ENCODE measurements around the gene TSC1. TPM values are rescaled to one million over a fixed set of nuclear protein-coding genes. Genes with fewer than 3 reads are reported as not detected.

TSC1 gene
- total RNA-seq, 1 donor from 2014 or later, result 44.3 TPM

DNA sequence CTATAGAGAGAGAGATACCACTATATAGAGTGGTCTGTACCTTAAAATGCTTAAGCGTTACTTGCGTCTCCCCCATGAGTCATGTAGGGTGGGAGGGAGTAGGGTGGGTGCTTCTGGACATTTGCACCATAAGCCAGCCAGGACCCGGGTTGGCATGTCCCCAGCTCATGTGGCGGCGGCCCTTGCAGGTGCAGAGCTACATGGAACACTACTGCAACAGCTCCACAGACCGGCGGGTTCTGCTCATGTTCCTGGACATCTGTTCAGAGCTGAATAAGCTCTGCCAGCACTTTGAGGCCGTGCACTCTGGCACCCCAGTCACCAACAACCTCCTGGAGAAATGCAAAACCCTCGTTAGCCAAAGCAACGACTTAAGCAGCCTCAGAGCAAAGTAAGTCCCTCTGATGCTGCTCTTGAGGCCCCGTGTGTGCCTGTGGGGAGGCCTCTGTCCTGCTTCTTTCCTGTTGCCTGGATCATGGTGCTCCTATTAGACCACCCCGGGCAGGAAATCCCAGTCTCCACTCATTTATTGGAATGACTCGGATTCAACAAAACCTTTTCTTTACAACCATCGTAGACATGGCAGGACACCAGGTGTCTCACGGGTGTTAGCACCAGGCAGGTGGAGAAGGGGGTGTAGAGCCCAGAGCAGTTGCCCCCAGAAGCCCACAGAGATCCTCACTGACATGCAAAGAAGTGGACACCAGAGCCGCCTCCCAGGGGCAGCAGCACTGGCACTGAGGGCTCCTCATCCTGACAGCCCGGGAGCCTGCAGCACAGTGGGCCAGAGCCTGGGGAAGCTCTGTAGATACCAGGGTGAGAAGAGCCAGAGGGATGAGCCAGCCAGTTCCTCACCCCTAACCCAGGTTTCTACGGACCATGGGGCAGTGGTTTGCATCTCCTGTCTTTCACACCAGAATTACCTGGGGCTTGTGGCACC lies 57.0 kb downstream of the TSC1 start:
- DNase-seq, result no peak

DNA sequence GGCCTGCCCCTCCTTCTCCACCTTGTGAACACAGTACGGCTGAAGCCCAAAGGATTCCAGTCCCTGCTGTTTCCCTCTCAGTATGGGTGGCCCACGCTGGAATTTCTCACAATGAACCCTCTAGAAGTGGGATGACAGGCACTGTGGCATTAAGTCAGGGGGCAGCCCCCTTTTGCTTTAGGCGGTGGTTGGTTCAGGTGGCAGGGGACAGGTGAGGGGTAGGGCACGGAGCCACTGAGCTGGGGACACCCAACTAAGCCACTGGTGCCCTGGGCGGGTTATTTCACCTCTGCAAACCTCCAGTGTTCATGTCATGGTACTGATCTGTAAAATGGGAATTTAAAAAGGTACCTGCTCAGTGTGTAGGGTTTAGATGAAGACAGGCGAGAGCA lies 58.1 kb downstream of the TSC1 start:
- no peak for DNase-seq

DNA sequence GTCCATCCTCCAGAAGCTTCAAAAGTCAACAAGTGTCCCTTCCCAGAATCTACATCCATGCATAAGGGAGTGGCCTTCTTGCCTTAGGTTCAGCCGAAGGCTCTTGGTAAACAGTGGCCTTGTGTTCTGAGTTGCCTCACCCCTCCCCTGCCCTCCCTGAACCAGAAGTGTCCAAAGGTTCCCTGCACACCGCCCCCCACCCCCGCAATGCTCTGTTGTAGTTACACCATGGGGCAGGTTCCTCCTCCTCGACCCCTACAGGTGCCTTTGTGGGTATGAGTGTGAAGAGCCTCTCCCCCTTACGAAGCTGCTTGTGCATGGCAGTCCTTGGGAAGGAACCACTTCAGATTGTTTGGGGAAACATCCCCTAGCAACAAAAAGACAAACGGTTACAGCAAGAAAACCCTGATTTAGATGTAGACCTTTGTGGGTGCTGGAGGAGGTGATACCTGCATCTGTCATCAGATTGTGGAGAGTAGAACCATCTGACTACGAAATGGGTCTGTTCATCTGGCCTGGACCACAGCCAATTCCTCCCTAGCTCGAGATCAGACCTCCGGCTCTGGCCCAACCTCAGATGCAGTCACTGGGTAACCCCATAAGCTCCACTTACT lies 58.6 kb downstream of the TSC1 start:
- DNase-seq, result no peak

DNA sequence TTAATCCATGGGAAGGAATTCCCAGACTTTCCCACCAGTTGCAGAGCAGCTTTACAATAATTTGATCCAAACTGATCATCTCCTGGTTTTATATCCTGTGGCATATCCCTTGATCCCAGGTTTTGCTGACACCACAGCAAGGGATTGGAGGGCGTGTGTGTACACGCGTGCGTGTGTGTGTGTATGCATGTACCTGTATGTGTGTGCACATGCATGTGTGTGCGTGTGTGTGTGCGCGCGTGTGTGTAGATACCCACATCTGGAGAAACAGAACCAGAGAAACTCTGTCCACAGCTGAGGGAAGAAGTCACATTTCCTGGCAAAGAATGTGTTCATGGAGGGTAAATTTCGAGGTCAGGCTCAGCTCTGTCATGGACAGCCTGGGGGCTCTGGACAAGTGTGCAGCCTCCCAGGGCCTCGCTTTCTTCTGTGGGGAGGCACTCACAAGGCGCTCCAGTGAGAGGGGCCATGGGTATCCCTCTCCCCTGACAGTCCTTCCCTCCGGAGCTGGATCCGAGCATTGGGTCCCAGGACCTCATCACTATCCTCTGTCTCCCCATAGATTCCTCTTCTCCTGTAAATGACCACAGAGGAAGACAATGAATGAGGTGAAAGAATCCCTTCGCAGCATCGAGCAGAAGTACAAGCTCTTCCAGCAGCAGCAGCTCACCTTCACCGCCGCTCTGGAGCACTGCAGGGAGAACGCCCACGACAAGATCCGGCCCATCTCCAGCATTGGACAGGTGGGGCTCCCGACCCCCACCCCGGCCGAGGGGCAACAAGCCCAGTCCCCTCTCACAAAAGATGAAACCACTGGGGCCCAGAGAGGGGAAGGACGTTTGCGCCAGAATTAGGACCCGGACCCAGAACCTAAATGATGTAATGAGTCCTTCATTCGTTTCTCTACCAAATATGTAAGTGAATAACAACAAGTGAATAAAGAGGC lies 60.8 kb downstream of the TSC1 start:
- no peak for DNase-seq

DNA sequence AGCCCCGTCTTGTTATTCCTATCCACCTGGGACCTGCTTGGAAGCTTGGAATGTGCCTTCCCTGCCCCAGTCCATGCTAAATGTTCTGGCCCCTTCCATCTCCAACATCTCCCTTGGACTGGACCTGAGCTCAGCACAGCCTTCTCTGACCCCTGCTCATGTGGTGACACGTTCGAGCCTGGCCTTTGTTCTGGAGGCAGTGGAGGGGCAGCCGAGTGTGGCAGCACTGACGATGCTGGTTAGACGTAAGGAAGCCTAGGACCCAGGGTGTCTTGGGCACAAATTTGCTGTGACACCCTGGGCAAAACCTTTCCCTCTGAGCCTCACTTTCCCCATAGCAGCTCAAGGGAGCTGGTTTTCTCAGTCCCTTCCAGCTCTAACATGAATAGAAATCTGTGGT lies 61.8 kb downstream of the TSC1 start:
- DNase-seq, result no peak

DNA sequence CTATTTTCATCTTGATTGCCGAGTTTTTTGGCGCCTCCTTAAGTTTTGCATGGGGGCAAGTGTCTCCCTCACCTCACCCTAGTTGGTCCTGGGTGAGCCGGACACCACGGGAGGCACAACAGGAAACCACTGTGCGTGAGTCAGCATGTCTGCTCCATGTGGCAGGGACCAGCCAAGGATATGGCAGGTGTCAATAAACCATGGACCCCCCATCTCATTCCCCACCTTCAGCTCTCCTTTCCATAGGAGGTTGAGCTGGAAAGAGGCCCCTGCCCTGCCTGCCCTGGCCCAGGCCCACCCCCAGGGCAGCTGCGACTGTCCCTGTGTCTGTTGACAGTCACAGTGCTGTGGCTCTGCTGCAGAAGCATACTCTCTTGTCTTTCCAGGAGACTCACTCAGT lies 62.6 kb downstream of the TSC1 start:
- no peak for DNase-seq

DNA sequence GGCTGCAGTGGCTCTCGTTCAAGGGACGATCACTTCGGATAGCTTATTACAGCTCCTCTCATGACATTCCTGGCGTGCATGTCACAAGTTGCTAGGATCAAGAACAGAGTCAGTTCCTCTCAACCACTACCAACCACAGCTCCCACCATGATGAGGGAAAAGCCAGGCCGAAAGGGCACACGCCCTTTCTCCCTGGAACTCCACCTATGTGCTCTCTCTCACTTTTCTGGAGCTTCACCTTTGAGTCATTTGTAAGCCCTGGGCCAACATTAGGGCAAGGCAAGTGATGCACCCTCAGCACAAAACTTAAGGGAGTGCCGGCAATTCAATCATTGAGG lies 64.1 kb downstream of the TSC1 start:
- DNase-seq, result no peak

DNA sequence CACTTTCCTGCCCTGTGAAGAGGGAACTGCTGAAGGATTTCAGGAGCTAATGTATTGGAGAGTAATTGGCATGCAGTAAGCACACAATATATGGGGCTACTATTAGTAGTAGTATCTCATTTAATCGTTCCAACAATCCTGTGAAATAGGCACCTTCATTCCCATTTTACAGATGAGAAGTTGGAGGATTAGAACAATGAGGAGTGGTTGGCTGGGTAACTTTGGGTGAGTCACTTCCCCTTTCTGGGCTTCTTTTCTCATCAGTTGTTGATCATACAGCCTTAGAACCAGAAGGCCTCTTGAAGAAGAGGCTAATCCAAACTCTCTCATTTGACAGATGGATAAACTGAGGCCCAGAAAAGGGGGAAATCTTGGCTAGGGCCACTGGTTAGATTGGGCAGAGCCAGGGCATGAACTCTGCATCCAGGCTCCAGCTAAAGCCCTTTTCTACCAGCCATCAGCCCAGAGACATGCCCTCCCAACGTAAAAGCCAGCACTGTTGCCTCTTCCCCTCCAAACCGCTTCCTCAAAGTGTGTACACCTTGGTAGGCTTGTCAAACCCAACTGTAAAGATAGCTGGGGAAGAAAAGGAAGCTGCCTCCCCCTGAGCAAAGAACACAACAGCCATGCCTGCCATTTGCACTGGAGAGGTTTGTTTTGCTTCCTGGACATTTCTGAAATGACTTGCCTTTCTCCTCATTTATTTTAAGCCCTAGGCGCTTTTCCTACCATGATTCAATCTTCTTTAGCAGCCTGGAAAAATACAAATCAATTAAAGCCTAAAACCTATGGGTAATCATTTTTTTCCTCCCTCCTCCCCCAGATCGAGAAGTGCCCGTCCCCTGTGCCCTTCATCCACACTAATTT lies 64.7 kb downstream of the TSC1 start:
- DNase-seq, result no peak

DNA sequence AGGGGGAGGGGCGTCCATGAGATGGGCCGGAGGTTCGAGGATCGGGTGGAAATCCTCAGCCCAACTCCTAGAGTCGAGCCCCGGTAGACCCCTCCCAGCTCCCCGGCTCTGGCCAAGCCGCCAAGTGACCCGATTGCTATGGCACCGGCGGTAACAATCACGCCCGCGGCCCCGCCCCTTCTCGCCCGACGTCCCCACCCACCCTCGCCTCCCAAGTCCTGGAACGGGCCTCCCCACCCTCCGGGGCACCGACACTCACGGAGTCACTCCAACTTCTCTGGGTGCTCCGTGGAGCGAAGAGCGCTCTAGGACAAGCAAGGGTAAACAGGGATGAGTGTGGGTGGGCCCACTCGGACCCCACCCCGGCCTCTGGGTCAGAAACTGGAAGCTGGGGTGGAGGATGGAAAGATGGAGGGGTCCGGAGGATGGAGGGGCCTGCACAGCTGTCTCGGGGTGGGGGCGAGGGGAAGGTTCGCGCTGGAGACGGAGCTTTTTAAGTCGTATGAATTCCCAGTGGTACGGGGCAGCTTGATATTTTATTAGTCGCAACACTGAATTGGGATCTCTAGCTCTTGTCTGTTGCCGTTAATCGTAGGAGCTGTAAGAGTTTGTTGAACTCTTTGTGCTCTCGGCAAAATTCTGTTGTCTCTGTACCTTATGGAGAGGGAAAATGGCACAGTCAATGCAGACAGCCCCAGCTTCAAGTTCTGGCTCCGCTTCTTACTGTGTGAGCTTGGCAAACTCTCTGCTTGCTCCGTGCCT lies 65.5 kb downstream of the TSC1 start, which contains the start of gene SPACA9:
Gene SPACA9, plus strand, starts transcription at position 204 of the 762 bp plus-strand sequence. CDS start 5,050 bp downstream, outside the sequence.
- peak; percentile 82 for DNase-seq

DNA sequence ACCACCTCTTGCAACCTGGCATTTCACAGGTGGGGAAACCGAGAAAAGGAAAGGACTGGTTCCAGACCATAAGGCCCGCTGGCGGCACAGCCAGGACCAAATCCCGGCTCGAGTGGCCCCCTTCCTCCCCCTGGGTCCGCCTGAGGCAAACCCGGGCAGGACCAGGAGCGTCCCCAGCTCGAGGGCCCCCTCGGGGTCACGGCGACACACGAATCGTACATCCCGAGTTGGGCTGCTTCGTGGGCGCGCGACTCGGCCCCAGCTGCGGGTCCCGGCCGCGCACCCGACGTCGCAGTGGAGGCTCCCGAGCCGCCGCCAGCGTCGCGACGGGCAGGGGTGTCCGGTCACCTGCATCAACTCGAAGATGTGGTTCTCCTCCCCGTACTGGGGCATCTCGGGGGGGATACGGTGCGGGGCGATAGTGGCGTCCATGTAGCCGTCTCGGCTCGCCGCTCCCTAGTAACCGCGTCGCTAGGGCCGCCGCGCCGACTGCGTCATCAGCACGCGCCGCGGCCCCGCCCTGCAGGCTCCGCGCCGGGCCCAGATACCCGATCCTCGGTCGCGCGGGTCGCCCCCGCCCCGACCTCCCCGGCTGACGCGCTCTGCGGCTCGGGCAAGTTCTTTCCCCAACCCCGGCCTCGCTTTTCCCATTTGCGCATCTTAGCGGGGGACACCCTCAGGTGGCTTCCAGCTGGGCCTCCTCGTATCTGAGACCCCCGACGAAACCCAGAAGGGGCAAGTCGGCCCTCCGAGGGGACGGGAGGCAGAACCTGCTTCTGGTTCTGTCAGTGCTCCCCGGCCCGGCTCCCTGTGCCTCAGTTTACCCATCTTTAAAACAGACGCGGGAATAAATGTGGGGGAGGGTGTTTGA lies 66.4 kb downstream of the TSC1 start, which contains the start of gene AK8:
Gene AK8, minus strand, starts transcription at position 461 of the 871 bp plus-strand sequence. Its CDS starts 29 bp downstream, at position 432.
- DNase-seq, result peak; percentile 85

DNA sequence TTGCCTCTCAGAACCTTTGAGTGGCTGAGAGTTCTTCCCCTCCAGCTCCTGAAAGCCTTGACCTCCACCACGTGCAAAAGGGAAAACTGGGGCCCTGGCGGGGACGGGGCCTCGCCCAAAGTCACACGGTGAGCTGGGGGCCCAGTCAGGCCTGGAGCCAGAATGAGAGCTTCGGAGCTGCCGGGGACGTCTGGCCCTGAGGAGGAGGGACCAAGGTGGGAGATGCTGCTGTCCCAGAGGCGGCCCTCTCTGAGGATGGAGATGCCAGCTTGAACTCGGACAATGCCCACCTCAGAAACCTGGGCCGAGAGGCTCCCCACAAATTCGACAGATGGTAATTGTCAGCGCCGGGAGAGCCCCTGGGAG lies 67.0 kb downstream of the TSC1 start:
- no peak for DNase-seq

DNA sequence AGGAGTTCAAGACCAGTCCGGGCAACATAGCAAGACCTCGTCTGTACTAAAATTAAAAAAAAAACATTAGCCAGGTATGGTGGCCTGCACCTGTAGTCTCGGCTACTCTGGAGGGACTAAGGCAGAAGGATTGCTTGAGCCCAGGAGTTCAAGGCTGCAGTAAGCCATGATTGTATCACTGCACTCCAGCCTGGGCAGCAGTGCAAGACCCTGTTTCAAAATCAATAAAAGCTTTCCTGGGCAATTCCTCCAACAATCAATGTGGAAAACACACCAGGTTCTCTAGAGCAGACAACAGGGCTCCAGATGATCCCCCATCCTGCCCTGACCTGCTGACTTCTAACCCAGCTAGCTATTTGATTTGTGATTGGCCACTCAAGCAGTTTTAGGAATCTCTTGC lies 67.6 kb downstream of the TSC1 start:
- DNase-seq, result no peak

DNA sequence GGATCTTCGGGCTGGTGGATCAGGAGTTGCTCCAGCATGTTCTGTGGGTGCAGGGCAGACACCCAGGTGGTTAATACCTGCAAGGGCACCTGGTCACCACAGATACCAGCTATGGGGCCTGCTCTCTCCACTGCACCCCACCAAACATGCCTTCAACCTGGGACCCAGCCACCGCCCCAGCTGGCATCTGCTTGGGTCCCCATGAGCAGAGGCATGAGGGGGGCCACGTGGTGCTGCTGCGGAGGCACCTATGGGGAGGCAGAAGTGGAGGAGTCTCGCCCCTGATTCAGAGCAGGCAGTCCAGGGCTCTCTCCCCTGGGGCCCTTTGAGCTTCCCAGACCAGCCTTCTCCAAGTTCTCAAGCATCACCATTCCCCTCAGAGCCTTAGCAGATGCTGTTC lies 69.3 kb downstream of the TSC1 start:
- no peak for DNase-seq

DNA sequence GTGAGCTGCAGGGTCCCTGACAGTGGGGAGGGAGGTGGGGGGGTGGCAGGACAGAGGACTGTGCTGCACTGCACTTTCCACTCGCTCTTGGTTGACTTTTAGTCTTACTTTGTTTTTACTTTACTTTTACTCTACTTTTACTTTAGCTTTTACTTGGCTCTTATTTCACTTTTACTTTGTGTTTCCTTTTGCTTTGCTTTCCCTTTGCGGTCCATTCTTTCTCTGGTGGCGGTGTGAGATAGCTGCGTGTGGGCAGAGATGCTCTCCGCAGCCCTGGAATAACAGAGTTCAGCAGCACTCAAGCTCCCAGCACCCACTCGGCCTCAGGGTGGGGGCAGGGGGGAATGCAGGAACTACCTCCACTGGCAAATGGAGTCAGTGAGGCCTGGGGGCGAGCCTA lies 71.0 kb downstream of the TSC1 start:
- DNase-seq, result no peak

DNA sequence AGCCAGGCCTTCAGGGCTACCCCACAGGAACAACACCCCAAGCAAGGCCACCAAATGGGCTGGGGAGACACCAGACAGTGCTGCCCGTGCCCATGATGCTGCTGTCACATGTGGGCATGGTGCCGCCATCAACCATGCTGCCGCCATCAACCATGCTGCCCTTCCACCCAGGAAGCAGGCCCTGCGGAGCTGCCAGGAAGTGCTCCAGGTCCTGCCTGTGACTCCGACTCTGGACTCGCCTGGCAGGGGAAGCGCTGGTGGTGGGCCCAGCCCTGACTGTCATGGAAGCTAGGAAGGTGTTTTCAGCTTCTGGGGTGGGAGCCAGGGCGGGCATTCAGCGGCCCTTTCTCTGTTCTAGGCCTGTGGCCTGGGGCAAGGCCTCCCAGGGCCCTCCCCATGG lies 75.2 kb downstream of the TSC1 start:
- DNase-seq, result no peak

DNA sequence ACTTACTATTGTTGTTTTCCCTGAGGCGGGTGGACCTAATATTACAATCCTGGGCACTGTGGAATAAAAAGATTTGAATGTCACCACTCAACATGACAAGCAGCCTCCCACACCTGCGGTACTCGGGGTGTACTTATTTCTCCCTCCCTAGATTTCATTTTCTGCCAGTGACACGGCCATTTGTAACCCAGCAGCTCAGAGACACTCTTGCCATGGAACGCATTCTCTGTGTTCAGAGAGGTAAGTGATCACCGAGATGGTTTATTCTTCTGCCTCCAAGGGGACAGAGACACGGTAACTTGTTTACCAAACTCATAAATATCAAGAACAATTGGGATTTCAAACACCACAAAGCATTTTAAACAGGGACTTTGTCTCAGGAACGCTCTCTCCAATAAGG lies 77.5 kb downstream of the TSC1 start:
- no peak for DNase-seq

DNA sequence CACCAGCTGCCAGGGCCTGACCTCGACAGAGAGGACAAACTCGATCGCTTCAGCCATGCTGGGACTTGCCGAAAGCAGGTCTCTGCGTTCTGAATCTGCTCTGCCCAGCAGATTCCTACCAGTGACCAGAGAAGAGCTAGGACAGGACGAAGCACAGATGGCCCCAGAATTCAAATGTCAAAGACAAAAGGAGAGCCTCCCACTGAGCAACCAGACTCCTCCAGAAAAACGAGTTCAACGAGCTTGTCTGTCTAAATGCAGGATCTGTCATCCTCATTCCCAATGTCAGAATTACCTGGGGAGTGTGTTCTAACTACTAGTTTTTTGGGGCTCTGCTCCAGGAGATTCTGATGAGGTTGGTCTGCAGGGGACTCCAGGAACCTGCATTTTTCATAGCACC lies 79.7 kb downstream of the TSC1 start:
- DNase-seq, result no peak

DNA sequence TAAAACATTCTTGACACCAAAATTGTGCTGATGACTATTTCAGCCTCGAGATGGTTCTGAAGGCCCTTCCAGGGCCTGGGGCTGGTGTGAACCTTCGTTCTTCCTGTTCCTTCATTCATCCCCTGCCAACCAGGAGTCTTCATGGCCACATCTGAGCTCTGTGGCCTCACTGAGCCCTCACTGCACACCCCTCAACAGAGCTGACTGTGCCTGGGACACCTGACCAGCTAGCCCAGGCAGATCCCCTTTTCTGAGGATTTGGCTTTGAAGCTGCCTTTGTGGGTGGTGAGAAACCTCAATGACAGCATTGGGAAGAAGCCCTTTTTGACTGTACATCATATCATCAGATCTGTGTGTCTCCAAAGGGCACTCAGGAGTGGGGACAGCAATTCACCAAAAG lies 80.1 kb downstream of the TSC1 start:
- DNase-seq, result no peak

DNA sequence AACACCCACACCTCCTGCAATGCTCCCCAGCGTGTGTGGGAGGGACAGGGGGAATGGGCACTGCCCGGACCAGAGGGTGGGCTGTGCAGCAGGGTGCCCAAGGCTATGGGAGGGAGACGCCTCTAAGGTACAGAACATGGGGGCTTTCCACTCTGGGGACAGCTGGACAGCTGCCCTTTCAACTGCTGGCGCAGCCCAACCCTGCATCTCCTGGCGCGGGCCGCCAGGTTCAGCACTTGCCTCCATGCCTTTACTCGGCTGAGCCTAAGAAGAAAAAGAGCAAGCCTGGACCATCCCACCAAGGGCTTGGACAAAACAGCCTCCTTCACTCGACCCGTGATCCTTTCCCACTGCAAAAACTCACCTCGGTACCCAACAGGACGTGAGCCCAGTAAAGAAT lies 81.3 kb downstream of the TSC1 start:
- no peak for DNase-seq

DNA sequence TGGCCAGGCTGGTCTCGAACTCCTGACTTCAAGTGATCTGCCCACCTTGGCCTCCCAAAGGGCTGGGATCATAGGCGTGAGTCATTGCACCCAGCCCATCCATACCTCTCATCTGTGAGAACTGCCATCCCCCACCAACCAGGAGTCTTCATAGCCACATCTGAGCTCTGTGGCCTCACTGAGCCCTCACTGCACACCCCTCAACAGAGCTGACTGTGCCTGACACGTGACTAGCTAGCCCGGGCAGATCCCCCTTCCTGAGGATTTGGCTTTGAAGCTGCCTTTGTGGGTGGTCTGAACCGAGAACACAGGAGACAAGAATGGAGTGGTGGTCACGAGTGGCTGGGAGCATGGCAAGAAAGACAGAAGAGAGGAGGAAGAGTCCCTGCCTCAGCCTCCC lies 81.9 kb downstream of the TSC1 start:
- no peak for DNase-seq

Measured in tongue (tissue), 2 donors.